ENCODE data around the gene PAN3. TPM values are rescaled to one million over a fixed set of nuclear protein-coding genes. Genes with fewer than 3 reads are reported as not detected.
A peak's percentile ranks its signal among the peaks of the same experiment; 100 is the strongest.

Gene PAN3
- total RNA-seq, 1 experiment from 2014 or later, result 46.1 TPM

- no peak for DNase-seq (ENCODE audit: low spot score)
- Histone ChIP-seq H3K27me3 (replicated peaks; ENCODE audit: insufficient read depth, low read depth, low read length, poor library complexity) (no peaks in the 10 kb centered on the region), H3K27ac (ENCODE audit: low read depth, low read length, poor library complexity, severe bottlenecking) (no peak overlapping the region), H3K4me1 (ENCODE audit: insufficient read depth, low read length, poor library complexity, severe bottlenecking) (no peaks in the 10 kb centered on the region), H3K36me3 (ENCODE audit: insufficient read depth, low read length, poor library complexity, severe bottlenecking) (peaks cover 28% of the 10 kb centered on the region), H3K9me3 (ENCODE audit: low read depth, low read length, poor library complexity, severe bottlenecking) (no peaks in the 10 kb centered on the region), H3K4me3 (ENCODE audit: low read depth, low read length, poor library complexity, severe bottlenecking) (no peak overlapping the region)
- TF ChIP-seq CTCF (conservative IDR thresholded peaks at IDR 0.05; ENCODE audit: low read depth, low read length) (no peak), EZH2 (IDR thresholded peaks at IDR 0.05; ENCODE audit: borderline replicate concordance, low read depth, low read length, poor library complexity, severe bottlenecking) (no peak)
- intact Hi-C loops (cut with micrococcal nuclease; ENCODE audit: unreplicated experiment), result no loop called here
- POLR2A ChIA-PET (ENCODE audit: low non-redundant PET), result no interaction called here
- BruUV-seq (replicated peaks), result no TSS peak
- CTCF ChIA-PET, result no interaction called here
These were observed 145.3 kb downstream of the PAN3 start for GRCh38 chr13:28283600-28283999.

GRCh38 chr13:28286263-28286662 lies 147.9 kb downstream of the PAN3 start:
- no peak overlapping the region for H3K4me3 ChIP-seq (ENCODE audit: low read depth, low read length, poor library complexity, severe bottlenecking)
- H3K27me3 ChIP-seq (replicated peaks; ENCODE audit: insufficient read depth, low read depth, low read length, poor library complexity), result no peaks in the 10 kb centered on the region
- POLR2A ChIA-PET (ENCODE audit: low non-redundant PET), result no interaction called here
- no peaks in the 10 kb centered on the region for H3K9me3 ChIP-seq (ENCODE audit: low read depth, low read length, poor library complexity, severe bottlenecking)
- BruUV-seq (replicated peaks), result no TSS peak
- TF ChIP-seq CTCF (conservative IDR thresholded peaks at IDR 0.05; ENCODE audit: low read depth, low read length) (no peak), EZH2 (IDR thresholded peaks at IDR 0.05; ENCODE audit: borderline replicate concordance, low read depth, low read length, poor library complexity, severe bottlenecking) (no peak)
- intact Hi-C loops (cut with micrococcal nuclease; ENCODE audit: unreplicated experiment), result no loop called here
- CTCF ChIA-PET, result no interaction called here
- H3K4me1 ChIP-seq (ENCODE audit: insufficient read depth, low read length, poor library complexity, severe bottlenecking), result no peaks in the 10 kb centered on the region
- peaks cover 21% of the 10 kb centered on the region for H3K36me3 ChIP-seq (ENCODE audit: insufficient read depth, low read length, poor library complexity, severe bottlenecking)
- no peak overlapping the region for H3K27ac ChIP-seq (ENCODE audit: low read depth, low read length, poor library complexity, severe bottlenecking)
- DNase-seq (ENCODE audit: low spot score), result no peak

- POLR2A ChIA-PET (ENCODE audit: low non-redundant PET), result no interaction called here
These were observed 159.0 kb downstream of the PAN3 start for GRCh38 chr13:28297341-28297740.

More at GRCh38 chr13:28297341-28297740, 159.0 kb downstream of the PAN3 start:
- Histone ChIP-seq H3K9me3 (ENCODE audit: low read depth, low read length, poor library complexity, severe bottlenecking) (no peaks in the 10 kb centered on the region), H3K27me3 (replicated peaks; ENCODE audit: insufficient read depth, low read depth, low read length, poor library complexity) (no peaks in the 10 kb centered on the region), H3K36me3 (ENCODE audit: insufficient read depth, low read length, poor library complexity, severe bottlenecking) (peaks cover 14% of the 10 kb centered on the region), H3K4me3 (ENCODE audit: low read depth, low read length, poor library complexity, severe bottlenecking) (no peak overlapping the region), H3K4me1 (ENCODE audit: insufficient read depth, low read length, poor library complexity, severe bottlenecking) (peaks cover 6% of the 10 kb centered on the region), H3K27ac (ENCODE audit: low read depth, low read length, poor library complexity, severe bottlenecking) (no peak overlapping the region)
- intact Hi-C loops (cut with micrococcal nuclease; ENCODE audit: unreplicated experiment), result no loop called here
- CTCF ChIA-PET, result no interaction called here
- TF ChIP-seq CTCF (conservative IDR thresholded peaks at IDR 0.05; ENCODE audit: low read depth, low read length) (no peak), EZH2 (IDR thresholded peaks at IDR 0.05; ENCODE audit: borderline replicate concordance, low read depth, low read length, poor library complexity, severe bottlenecking) (no peak)
- peak; percentile 44 for DNase-seq (ENCODE audit: low spot score)
- no TSS peak for BruUV-seq (replicated peaks)
